Endothelial cell of umbilical vein (primary cell): ENCODE results near the gene MDM1.

Experiments used
- EZH2 ChIP-seq: IDR thresholded peaks from 2 replicates; pipeline ENCODE4 v1.6.1; 2012; ENCODE audit warnings: borderline replicate concordance, low read depth, mild to moderate bottlenecking, moderate library complexity, low read length, inconsistent platforms; ENCODE audit not compliant: severe bottlenecking
- GATA2 ChIP-seq: IDR thresholded peaks from 2 replicates; pipeline ENCODE4 v1.7.0; 2011; ENCODE audit warnings: low read depth, mild to moderate bottlenecking, moderate library complexity, mixed read lengths, low read length; ENCODE audit not compliant: insufficient read length, insufficient read depth
- JUN ChIP-seq: IDR thresholded peaks from 2 replicates; pipeline ENCODE4 v1.6.1; 2011; ENCODE audit warnings: borderline replicate concordance, low read depth; ENCODE audit not compliant: insufficient read length, insufficient read depth
- MYC ChIP-seq: IDR thresholded peaks from one replicate; pipeline ENCODE4 v1.6.1; 2011; ENCODE audit warnings: mild to moderate bottlenecking, low read depth, low read length
- POLR2A ChIP-seq: IDR thresholded peaks from 2 replicates; pipeline ENCODE4 v1.6.1; 2012; ENCODE audit warnings: low read depth, mild to moderate bottlenecking, control low read depth, low read length
- POLR2AphosphoS5 ChIP-seq: IDR thresholded peaks from 2 replicates; pipeline ENCODE4 v1.6.1; 2012; ENCODE audit warnings: low read depth, mild to moderate bottlenecking, control low read depth, low read length, moderate library complexity; ENCODE audit not compliant: insufficient read depth
- TF ChIP-seq, protein P1 (sequence below), 2 donors: IDR thresholded peaks; 1 replicate in 1 of 2; 2 replicates in 1 of 2; pipeline ENCODE4 v1.5.1; 2011; ENCODE audit warnings: low read length in 2 of 2, mild to moderate bottlenecking in 2 of 2, moderate library complexity in 2 of 2, control low read depth in 1 of 2, inconsistent platforms in 1 of 2, low read depth in 1 of 2; ENCODE audit not compliant: insufficient read depth in 1 of 2; ENCODE audit errors: extremely low read depth in 1 of 2
- TF ChIP-seq, protein P2 (sequence below): IDR thresholded peaks from 2 replicates; pipeline ENCODE4 v1.6.1; 2011; ENCODE audit not compliant: insufficient read depth, insufficient read length

DNA sequence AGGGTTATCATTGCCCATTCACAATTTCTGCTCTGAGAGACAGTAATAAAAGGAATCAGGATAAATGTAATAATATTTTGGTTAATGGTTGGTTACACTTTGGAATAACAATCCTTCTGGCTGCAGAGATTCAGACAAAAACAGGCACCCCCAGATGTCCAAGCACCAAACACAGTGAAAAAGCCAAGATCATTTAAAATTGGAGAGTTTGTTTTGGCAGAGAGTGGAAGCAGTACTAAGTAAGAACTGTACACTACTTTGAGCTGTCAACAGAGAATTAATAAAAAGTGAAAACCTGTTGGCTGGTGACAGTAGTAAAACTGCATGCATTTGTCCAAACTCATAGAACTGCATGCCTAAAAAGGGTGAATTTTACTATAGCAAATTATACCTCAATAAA is 63.2 kb downstream of the MDM1 start:
- TF ChIP-seq, protein P1, sequence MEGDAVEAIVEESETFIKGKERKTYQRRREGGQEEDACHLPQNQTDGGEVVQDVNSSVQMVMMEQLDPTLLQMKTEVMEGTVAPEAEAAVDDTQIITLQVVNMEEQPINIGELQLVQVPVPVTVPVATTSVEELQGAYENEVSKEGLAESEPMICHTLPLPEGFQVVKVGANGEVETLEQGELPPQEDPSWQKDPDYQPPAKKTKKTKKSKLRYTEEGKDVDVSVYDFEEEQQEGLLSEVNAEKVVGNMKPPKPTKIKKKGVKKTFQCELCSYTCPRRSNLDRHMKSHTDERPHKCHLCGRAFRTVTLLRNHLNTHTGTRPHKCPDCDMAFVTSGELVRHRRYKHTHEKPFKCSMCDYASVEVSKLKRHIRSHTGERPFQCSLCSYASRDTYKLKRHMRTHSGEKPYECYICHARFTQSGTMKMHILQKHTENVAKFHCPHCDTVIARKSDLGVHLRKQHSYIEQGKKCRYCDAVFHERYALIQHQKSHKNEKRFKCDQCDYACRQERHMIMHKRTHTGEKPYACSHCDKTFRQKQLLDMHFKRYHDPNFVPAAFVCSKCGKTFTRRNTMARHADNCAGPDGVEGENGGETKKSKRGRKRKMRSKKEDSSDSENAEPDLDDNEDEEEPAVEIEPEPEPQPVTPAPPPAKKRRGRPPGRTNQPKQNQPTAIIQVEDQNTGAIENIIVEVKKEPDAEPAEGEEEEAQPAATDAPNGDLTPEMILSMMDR (IDR thresholded peaks at IDR 0.05; ENCODE audit: extremely low read depth in 1 of 2, insufficient read depth in 1 of 2, low read depth in 1 of 2, low read length in 2 of 2): no peak
- TF ChIP-seq POLR2AphosphoS5 (no peak), JUN (no peak), POLR2A (no peak), MYC (no peak), EZH2 (no peak), GATA2 (no peak)
- TF ChIP-seq, protein P2, sequence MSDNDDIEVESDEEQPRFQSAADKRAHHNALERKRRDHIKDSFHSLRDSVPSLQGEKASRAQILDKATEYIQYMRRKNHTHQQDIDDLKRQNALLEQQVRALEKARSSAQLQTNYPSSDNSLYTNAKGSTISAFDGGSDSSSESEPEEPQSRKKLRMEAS: no peak
